HL-60 (cell line): ENCODE data around the gene FBXO8.

Source experiments
- GABPA ChIP-seq: IDR thresholded peaks from 2 replicates; pipeline ENCODE4 v1.6.1; 2012; ENCODE audit warnings: low read depth
- POLR2AphosphoS5 ChIP-seq: IDR thresholded peaks from 2 replicates; pipeline ENCODE4 v1.6.1; 2012; ENCODE audit warnings: low read depth
- SPI1 ChIP-seq: IDR thresholded peaks from 2 replicates; pipeline ENCODE4 v1.6.1; 2012; ENCODE audit warnings: low read depth, mild to moderate bottlenecking, borderline replicate concordance
- TF ChIP-seq, protein P1 (sequence below): IDR thresholded peaks from one replicate; pipeline ENCODE4 v1.5.1; 2011; ENCODE audit warnings: low read length, control low read depth, inconsistent platforms; ENCODE audit not compliant: insufficient read depth
- TF ChIP-seq, protein P2 (sequence below): IDR thresholded peaks from 2 replicates; pipeline ENCODE4 v1.6.1; 2012; ENCODE audit warnings: low read depth; ENCODE audit not compliant: insufficient replicate concordance

DNA sequence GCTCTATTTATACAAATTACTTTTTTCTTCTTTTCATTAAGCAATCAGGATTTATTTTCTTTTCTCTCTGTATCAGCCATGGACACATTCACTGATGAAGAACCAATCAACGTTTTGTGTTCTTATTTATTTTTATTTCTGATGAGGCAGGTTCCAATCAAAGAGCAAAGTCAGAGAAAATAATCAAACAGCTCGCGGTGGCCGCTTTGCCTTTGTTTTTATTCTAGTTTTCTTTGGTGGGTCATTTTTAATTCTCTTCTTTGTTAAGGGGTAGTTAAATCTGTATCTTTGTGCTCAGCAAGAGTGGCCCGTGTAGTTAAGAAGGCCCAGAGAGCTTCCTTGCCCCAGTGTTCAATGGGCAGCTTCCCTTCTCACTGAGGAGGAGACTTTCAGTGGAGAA, 71.4 kb downstream of the FBXO8 start:
- TF ChIP-seq, protein P1, sequence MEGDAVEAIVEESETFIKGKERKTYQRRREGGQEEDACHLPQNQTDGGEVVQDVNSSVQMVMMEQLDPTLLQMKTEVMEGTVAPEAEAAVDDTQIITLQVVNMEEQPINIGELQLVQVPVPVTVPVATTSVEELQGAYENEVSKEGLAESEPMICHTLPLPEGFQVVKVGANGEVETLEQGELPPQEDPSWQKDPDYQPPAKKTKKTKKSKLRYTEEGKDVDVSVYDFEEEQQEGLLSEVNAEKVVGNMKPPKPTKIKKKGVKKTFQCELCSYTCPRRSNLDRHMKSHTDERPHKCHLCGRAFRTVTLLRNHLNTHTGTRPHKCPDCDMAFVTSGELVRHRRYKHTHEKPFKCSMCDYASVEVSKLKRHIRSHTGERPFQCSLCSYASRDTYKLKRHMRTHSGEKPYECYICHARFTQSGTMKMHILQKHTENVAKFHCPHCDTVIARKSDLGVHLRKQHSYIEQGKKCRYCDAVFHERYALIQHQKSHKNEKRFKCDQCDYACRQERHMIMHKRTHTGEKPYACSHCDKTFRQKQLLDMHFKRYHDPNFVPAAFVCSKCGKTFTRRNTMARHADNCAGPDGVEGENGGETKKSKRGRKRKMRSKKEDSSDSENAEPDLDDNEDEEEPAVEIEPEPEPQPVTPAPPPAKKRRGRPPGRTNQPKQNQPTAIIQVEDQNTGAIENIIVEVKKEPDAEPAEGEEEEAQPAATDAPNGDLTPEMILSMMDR, result no peak
- TF ChIP-seq POLR2AphosphoS5 (no peak), SPI1 (no peak), GABPA (no peak)
- TF ChIP-seq, protein P2, sequence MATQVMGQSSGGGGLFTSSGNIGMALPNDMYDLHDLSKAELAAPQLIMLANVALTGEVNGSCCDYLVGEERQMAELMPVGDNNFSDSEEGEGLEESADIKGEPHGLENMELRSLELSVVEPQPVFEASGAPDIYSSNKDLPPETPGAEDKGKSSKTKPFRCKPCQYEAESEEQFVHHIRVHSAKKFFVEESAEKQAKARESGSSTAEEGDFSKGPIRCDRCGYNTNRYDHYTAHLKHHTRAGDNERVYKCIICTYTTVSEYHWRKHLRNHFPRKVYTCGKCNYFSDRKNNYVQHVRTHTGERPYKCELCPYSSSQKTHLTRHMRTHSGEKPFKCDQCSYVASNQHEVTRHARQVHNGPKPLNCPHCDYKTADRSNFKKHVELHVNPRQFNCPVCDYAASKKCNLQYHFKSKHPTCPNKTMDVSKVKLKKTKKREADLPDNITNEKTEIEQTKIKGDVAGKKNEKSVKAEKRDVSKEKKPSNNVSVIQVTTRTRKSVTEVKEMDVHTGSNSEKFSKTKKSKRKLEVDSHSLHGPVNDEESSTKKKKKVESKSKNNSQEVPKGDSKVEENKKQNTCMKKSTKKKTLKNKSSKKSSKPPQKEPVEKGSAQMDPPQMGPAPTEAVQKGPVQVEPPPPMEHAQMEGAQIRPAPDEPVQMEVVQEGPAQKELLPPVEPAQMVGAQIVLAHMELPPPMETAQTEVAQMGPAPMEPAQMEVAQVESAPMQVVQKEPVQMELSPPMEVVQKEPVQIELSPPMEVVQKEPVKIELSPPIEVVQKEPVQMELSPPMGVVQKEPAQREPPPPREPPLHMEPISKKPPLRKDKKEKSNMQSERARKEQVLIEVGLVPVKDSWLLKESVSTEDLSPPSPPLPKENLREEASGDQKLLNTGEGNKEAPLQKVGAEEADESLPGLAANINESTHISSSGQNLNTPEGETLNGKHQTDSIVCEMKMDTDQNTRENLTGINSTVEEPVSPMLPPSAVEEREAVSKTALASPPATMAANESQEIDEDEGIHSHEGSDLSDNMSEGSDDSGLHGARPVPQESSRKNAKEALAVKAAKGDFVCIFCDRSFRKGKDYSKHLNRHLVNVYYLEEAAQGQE, result no peak
